H54 (cell line): ENCODE measurements around the gene UBE2Z.
A peak's percentile ranks its signal among the peaks of the same experiment; 100 is the strongest.

Experiments
- DNase-seq: peaks from one replicate; pipeline ENCODE4 v3.0.0; 2011; ENCODE audit warnings: low spot score, mixed read lengths; ENCODE audit not compliant: insufficient read length
- FAIRE-seq: peaks from 3 replicates; lab custom pipeline; 2011; peaks lifted over from hg19 to GRCh38; lab: Jason Lieb, UNC
- POLR2A ChIP-seq: IDR thresholded peaks from 2 replicates; pipeline ENCODE4 v1.6.1; 2011; ENCODE audit warnings: low read depth, mild to moderate bottlenecking, low read length

The UBE2Z gene

DNA sequence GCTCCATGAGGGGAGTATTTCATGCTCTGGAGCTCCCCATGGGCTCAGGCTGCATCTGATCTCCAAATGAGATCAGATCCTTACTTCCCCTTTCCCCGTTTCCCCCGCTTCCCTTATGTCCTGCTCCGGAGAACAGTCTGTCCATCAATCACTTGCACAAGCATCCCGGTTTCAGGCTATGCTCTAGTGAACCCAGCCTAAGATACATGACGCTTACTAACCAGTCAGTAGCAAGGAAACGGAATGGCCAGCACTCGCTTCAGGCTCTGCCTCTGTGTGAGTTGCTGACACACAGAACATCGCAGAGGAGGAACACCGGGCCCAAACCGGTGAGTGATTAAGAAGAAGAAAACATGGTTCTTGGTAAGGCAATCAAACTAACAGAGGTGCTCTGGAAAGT is 25.0 kb upstream of the UBE2Z start:
- FAIRE-seq (no peak), DNase-seq (no peak)
- no peak for TF ChIP-seq POLR2A

- no peak for FAIRE-seq
- no peak for DNase-seq
- TF ChIP-seq POLR2A: no peak
Observed at GRCh38 chr17:48890086-48890485, 18.1 kb upstream of the UBE2Z start.

- no peak for FAIRE-seq
Observed at GRCh38 chr17:48892940-48893645, 15.1 kb upstream of the UBE2Z start.

GRCh38 chr17:48893646-48894508 is 14.3 kb upstream of the UBE2Z start:
- DNase-seq: no peak
- TF ChIP-seq POLR2A: no peak
- no peak for FAIRE-seq

More at GRCh38 chr17:48892940-48893645, 15.1 kb upstream of the UBE2Z start:
- no peak for TF ChIP-seq POLR2A
- no peak for DNase-seq

- DNase-seq (no peak), FAIRE-seq (no peak)
- no peak for TF ChIP-seq POLR2A
Observed at GRCh38 chr17:48894886-48895285, 13.3 kb upstream of the UBE2Z start.

DNA sequence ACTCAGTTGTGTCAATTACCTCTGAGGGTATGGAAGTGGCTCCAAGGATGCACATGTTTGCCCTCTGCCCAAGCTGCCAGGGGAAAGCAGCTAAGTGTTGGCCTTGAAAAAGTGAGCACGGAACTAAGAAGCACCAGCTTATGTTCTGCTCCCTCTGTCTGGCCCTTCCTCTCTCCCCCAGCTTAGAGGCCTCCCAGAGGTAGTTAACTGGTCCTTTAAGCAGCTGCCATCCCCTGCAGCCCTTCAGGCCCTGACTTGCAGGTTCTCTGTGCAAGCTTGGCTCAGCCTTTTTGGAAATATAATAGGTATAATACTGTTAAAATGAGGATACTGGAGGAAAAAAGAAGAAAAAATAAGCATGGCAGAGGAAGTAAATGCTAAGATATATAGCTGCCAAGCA is 7.0 kb upstream of the UBE2Z start:
- FAIRE-seq (no peak), DNase-seq (no peak)
- no peak for TF ChIP-seq POLR2A

DNA sequence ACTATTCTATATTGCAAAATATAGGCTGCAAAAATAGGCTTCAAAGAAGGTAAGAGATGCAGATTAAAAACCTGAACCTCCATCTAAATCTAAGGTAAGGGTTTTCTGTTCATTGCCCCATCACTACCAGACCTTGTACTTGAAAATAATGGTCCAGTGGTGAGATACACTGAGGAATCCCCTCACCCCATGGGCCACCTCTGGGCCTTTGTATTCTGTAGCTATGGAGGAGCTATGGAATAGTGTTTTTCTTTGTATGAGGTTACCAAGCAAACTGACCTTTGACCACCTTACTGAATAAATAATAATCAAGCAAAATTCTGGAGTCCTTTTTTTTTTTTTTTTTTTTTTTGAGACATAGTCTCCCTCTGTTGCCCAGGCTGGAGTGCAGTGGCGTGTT is 4.8 kb upstream of the UBE2Z start:
- no peak for FAIRE-seq
- no peak for DNase-seq
- TF ChIP-seq POLR2A: no peak

DNA sequence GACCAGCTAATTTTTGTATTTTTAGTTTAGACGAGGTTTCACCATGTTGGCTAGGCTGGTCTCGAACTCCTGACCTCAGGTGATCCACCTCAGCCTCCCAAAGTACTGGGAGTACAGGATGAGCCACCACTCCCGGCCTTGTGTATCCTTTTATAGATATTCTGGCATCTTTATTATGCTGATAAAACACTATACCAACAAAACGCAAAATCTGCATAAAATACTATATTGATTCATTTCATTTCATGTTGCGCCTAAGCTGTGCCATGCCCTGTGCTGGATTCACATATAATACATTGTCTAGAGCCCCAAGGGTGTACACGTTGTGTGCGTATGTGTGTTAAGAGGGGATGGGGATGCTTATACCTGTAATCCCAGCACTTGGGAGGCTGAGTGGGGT is 3.8 kb upstream of the UBE2Z start:
- no peak for TF ChIP-seq POLR2A
- DNase-seq (no peak), FAIRE-seq (no peak)

DNA sequence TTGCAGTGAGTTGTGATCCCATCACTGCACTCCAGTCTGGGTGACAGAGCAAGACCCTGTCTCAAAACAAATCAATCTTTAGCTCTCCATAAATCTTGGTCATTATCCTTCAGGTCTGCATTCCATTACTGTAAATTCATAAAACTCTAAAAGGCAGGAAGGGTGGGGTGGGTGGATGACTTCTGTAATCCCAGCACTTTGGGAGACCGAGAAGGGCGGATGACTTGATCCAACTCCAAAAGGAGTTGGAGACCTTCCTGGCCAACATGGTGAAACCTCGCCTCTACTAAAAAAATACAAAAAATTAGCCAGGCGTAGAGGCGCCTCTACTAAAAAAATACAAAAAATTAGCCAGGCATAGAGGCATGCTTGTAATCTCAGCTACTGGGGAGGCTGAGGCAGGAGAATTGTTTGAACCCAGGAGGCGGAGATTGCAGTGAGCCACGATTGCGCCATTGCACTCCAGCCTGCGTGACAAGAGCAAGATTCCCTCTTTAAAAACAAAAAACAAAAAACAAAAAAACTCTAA is 2.2 kb upstream of the UBE2Z start:
- DNase-seq: no peak
- no peak for FAIRE-seq
- TF ChIP-seq POLR2A: no peak

DNA sequence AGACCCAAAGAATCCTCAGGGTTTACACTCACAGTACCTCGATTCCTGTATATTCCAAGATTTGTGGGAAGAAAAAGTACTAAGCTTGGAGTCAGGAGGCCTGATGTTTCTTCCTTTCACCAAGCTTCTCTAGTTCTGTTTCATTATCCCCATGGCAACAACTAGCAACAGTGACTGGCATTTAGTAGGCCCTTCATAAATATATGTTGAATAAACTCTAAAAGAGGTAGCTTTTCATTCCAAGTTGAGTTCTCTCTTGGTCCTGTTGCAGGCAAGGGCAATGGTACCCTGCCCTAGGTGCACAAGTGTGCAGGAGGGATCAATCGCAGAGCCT is 527 bp upstream of the UBE2Z start:
- DNase-seq: peak; percentile 63
- no peak for FAIRE-seq
- TF ChIP-seq POLR2A: no peak

- FAIRE-seq (no peak), DNase-seq (peak; percentile 85)
- TF ChIP-seq POLR2A: peak; percentile 43; the same call in 1 of the 2 replicates
Observed at GRCh38 chr17:48908853-48909394, 717 bp downstream of the UBE2Z start.

DNA sequence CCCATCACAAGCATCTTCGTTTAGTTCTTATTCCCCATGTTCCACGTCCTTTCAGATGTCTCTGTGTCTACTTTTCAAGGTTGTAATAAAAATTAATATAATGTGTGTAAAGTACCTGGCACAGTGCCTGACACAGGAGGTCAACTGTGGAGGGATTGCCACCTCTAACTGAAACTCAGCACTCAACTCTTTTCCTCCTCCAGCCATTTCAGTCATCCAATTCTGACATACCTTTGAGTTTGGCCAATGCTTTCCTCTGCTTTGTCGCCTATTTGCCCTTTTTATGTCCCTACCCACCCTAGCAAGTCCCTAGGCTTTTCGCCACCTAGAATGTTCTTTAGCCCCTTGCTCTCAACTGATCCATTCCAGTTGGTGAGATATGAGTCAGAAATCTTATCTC is 1.6 kb downstream of the UBE2Z start:
- FAIRE-seq: no peak
- no peak for DNase-seq
- no peak for TF ChIP-seq POLR2A

- no peak for TF ChIP-seq POLR2A
- no peak for FAIRE-seq
- no peak for DNase-seq
Observed at GRCh38 chr17:48910370-48910769, 2.2 kb downstream of the UBE2Z start.

- FAIRE-seq (no peak), DNase-seq (no peak)
- TF ChIP-seq POLR2A: no peak
Observed at GRCh38 chr17:48912476-48912875, 4.3 kb downstream of the UBE2Z start.
